HG02938 (cell line): Measurements from ENCODE around the gene ARPC1A.
A peak's percentile ranks its signal among the peaks of the same experiment; 100 is the strongest.
"Not testable (repeated sequence)": the region's sequence is repeated elsewhere in the genome, so short reads cannot be mapped to it uniquely, and the experiment has no call there.

Experiments
- ATAC-seq: cut with Tn5 transposase; IDR thresholded peaks from one replicate; pipeline ENCODE4 v1.9.1; 2021; ENCODE audit warnings: mild to moderate bottlenecking, moderate library complexity; ENCODE audit not compliant: unreplicated experiment

The ARPC1A gene

GRCh38 chr7:99404977-99405320 is 79.3 kb downstream of the ARPC1A start:
- ATAC-seq = no peak

GRCh38 chr7:99406557-99406956 is 80.9 kb downstream of the ARPC1A start:
- no peak for ATAC-seq

- peak; percentile 7 for ATAC-seq
These were observed 82.2 kb downstream of the ARPC1A start for GRCh38 chr7:99407872-99408378.

- peak; percentile 78 for ATAC-seq
These were observed 82.9 kb downstream of the ARPC1A start, which contains the start of the genes BUD31 and PDAP1 for GRCh38 chr7:99408379-99409191. Gene BUD31 (plus strand): TSS chr7:99408969. CDS start chr7:99411093, 2,124 bp downstream. Gene PDAP1 (minus strand): TSS chr7:99408597. CDS start chr7:99408548, 49 bp downstream.

GRCh38 chr7:99409192-99409572 is 83.5 kb downstream of the ARPC1A start:
- ATAC-seq = no peak

- no peak for ATAC-seq
These were observed 84.1 kb downstream of the ARPC1A start for GRCh38 chr7:99409806-99410205.

- ATAC-seq = no peak
These were observed 84.9 kb downstream of the ARPC1A start for GRCh38 chr7:99410635-99411034.

- ATAC-seq = not testable (repeated sequence)
These were observed 89.9 kb downstream of the ARPC1A start for GRCh38 chr7:99415513-99416127.
